IMR-90 (cell line): ENCODE measurements around the gene CCSER1. TPM values are rescaled to one million over a fixed set of nuclear protein-coding genes. Genes with fewer than 3 reads are reported as not detected.

Source experiments
- ATAC-seq: fragments of 200-7000 bp; cut with Tn5 transposase; 2 replicates; pipeline ENCODE4 v1.9.1; 2020; ENCODE audit warnings: low read depth, mild to moderate bottlenecking, moderate library complexity
- BruUV-seq: library from RNA; stranded (reverse); fragments of 400-500 nt; replicated peaks from 2 replicates; lab custom pipeline; 2021; lab: Mats Ljungman, UMichigan
- CTCF ChIA-PET: fragments of 300-600 bp; formaldehyde crosslinking; extraction: SDS; loops from one replicate; lab custom pipeline; 2021; ENCODE audit warnings: antibody characterized with exemption; lab: Yijun Ruan, JAX
- POLR2A ChIA-PET: fragments of 300-600 bp; sonication (Branson Sonifier 250); formaldehyde crosslinking; loops from one replicate; lab custom pipeline; 2022; ENCODE audit warnings: antibody characterized with exemption; ENCODE audit not compliant: unreplicated experiment; lab: Charles Lee
- DNase-seq: peaks from one replicate; pipeline ENCODE4 v3.0.0; 2013
- H2AFZ ChIP-seq: replicated peaks from 2 replicates; pipeline ENCODE3; 2013; ENCODE audit warnings: low read length, mild to moderate bottlenecking; ENCODE audit not compliant: poor library complexity
- H2AK5ac ChIP-seq: 2 replicates; pipeline ENCODE4 v1.6.1; 2013; ENCODE audit warnings: low read depth, low read length, inconsistent platforms
- H2AK9ac ChIP-seq: replicated peaks from 2 replicates; pipeline ENCODE3; 2013; ENCODE audit warnings: mild to moderate bottlenecking, low read depth, low read length, moderate library complexity; ENCODE audit not compliant: poor library complexity
- H2BK120ac ChIP-seq: 2 replicates; pipeline ENCODE4 v1.6.1; 2013; ENCODE audit warnings: low read depth, low read length, inconsistent platforms
- H2BK15ac ChIP-seq: 3 replicates; pipeline ENCODE4 v1.6.1; 2013; ENCODE audit warnings: low read depth, low read length, inconsistent platforms
- H2BK20ac ChIP-seq: 2 replicates; pipeline ENCODE4 v1.6.1; 2013; ENCODE audit warnings: low read depth, mild to moderate bottlenecking, inconsistent platforms, low read length, moderate library complexity
- H2BK5ac ChIP-seq: 2 replicates; pipeline ENCODE4 v1.6.1; 2013; ENCODE audit warnings: mild to moderate bottlenecking, low read depth, low read length, inconsistent platforms; ENCODE audit not compliant: poor library complexity, severe bottlenecking
- H3K14ac ChIP-seq: replicated peaks from 2 replicates; pipeline ENCODE4 v1.6.1; 2013; ENCODE audit warnings: low read depth, low read length, inconsistent platforms
- H3K18ac ChIP-seq: 2 replicates; pipeline ENCODE4 v1.6.1; 2013; ENCODE audit warnings: low read depth, low read length, control low read depth
- H3K23ac ChIP-seq: 2 replicates; pipeline ENCODE4 v1.6.1; 2013; ENCODE audit warnings: low read depth, low read length, inconsistent platforms
- H3K27ac ChIP-seq: 2 replicates; pipeline ENCODE4 v1.5.1; 2013; ENCODE audit warnings: mild to moderate bottlenecking, control low read depth, low read length; ENCODE audit not compliant: insufficient read depth
- H3K27me3 ChIP-seq: 2 replicates; pipeline ENCODE4 v1.6.1; 2013; ENCODE audit warnings: low read length; ENCODE audit not compliant: control insufficient read depth, insufficient read depth
- H3K36me3 ChIP-seq: 2 replicates; pipeline ENCODE4 v1.6.1; 2013; ENCODE audit warnings: low read length, mixed read lengths; ENCODE audit not compliant: control insufficient read depth, insufficient read depth
- H3K4ac ChIP-seq: 2 replicates; pipeline ENCODE4 v1.6.1; 2013; ENCODE audit warnings: low read depth, low read length, inconsistent platforms
- H3K4me1 ChIP-seq: 2 replicates; pipeline ENCODE4 v1.6.1; 2013; ENCODE audit warnings: low read length, mixed read lengths; ENCODE audit not compliant: control insufficient read depth, insufficient read depth
- H3K4me2 ChIP-seq: 2 replicates; pipeline ENCODE4 v1.6.1; 2013; ENCODE audit warnings: low read depth, mild to moderate bottlenecking, control low read depth, low read length, moderate library complexity
- H3K4me3 ChIP-seq: 2 replicates; pipeline ENCODE4 v1.5.1; 2013; ENCODE audit warnings: low read depth, mild to moderate bottlenecking, control low read depth, low read length, moderate library complexity; ENCODE audit not compliant: insufficient read depth
- H3K56ac ChIP-seq: 2 replicates; pipeline ENCODE4 v1.6.1; 2013; ENCODE audit warnings: low read length, inconsistent platforms; ENCODE audit not compliant: insufficient read depth; ENCODE audit errors: extremely low read depth
- H3K79me1 ChIP-seq, 2 experiments: 2 replicates each; pipeline ENCODE4 v1.6.1; 2013; ENCODE audit warnings: low read length in 2 of 2, inconsistent platforms in 1 of 2, low read depth in 1 of 2
- H3K9ac ChIP-seq: 2 replicates; pipeline ENCODE4 v1.6.1; 2013; ENCODE audit warnings: low read depth, low read length, control low read depth
- H3K9me1 ChIP-seq: 2 replicates; pipeline ENCODE4 v1.6.1; 2013; ENCODE audit warnings: low read length, inconsistent platforms; ENCODE audit not compliant: insufficient read depth
- H3K9me3 ChIP-seq: 2 replicates; pipeline ENCODE4 v1.6.1; 2013; ENCODE audit warnings: low read length; ENCODE audit not compliant: control insufficient read depth, insufficient read depth
- H4K20me1 ChIP-seq: 2 replicates; pipeline ENCODE4 v1.6.1; 2013; ENCODE audit warnings: low read length, inconsistent platforms; ENCODE audit not compliant: insufficient read depth
- H4K5ac ChIP-seq: 2 replicates; pipeline ENCODE4 v1.6.1; 2013; ENCODE audit warnings: mild to moderate bottlenecking, low read depth, low read length, control low read depth
- H4K8ac ChIP-seq, 2 experiments: 2 replicates each; pipeline ENCODE4 v1.6.1; 2013; ENCODE audit warnings: low read depth in 2 of 2, low read length in 2 of 2, control low read depth in 1 of 2, inconsistent platforms in 1 of 2
- H4K91ac ChIP-seq: 2 replicates; pipeline ENCODE4 v1.6.1; 2013; ENCODE audit warnings: low read depth, low read length, inconsistent platforms; ENCODE audit not compliant: insufficient read depth
- FOS ChIP-seq: fragments of 150-350 bp; IDR thresholded peaks from 2 replicates; pipeline ENCODE4 v1.6.1; 2016; ENCODE audit warnings: low read depth, low read length
- RFX5 ChIP-seq: IDR thresholded peaks from 2 replicates; pipeline ENCODE4 v1.8.0; 2012; ENCODE audit warnings: low read depth, mild to moderate bottlenecking, low read length, moderate library complexity
- WGBS, 2 experiments: methylation state at CpG; one replicate each; pipeline versions ENCODE4 v1.1.5 to v1.1.7; 2013; ENCODE audit warnings: missing lambda C conversion rate in 2 of 2; ENCODE audit not compliant: insufficient read length in 1 of 2; ENCODE audit errors: extremely low coverage in 2 of 2; 5-methylcytosine and 5-hydroxymethylcytosine counted together
- dilution Hi-C: fragments of 300-500 bp; cut with HindIII; formaldehyde crosslinking; loops from one replicate; pipeline ENCODE4 v1.14.3; 2018; ENCODE audit warnings: low sequenced_read_pairs; ENCODE audit not compliant: unreplicated experiment
- in situ Hi-C: fragments of 300-500 bp; cut with MboI; formaldehyde crosslinking; loops from 3 replicates; pipeline ENCODE4 v1.14.3; 2019; ENCODE audit warnings: low sequenced_read_pairs, inconsistent platforms, mixed read lengths
- intact Hi-C: fragments of 100-400 bp; cut with micrococcal nuclease; formaldehyde crosslinking; loops from 2 replicates; pipeline ENCODE4 v1.10.0; 2022
- polyA plus RNA-seq, 3 experiments: library from polyadenylated mRNA; depleted of rRNA; stranded (reverse); fragments of >200 nt; gene quantifications; 2 replicates each; pipeline ENCODE4 v1.2.3, GENCODE V29; 2012; ENCODE audit warnings: low replicate concordance in 1 of 3
- total RNA-seq: library from RNA; depleted of rRNA; stranded (reverse); fragments of >200 nt; gene quantifications from 2 replicates; pipeline ENCODE4 v1.2.3, GENCODE V29; 2012

Gene CCSER1
- total and polyA plus RNA-seq, 2 of the 4 experiments (the other 2 are of a cell fraction), result not detected

DNA sequence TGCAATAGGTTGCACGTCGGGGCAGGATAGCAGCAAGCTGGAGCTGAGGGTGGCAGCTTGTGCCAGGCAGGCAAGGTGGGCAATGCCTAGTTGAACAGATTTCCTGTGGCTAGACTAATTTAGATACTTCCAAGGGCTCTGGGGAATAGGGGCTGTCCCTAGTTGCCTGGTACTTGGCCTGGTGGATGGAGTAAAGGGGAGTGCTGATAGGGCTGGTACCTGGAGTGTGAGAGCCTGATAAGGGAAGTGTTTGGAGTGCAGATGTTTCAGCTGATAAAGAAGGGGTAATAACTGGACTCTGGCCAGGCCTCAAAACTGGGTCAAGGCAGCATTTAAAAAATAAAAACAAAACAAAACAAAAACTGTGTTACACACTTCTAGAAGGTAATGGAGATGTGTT is 665.5 kb downstream of the CCSER1 start:
- Histone ChIP-seq H4K8ac (no peak overlapping the region), H2AFZ (no peak overlapping the region), H4K20me1 (no peaks in the 10 kb centered on the region), H2BK15ac (no peak overlapping the region), H3K4me1 (no peaks in the 10 kb centered on the region), H3K9me1 (no peaks in the 10 kb centered on the region), H3K9ac (no peak overlapping the region), H3K27ac (no peak overlapping the region), H2BK5ac (no peak overlapping the region), H2BK120ac (no peak overlapping the region), H2AK5ac (no peak overlapping the region), H3K23ac (no peak overlapping the region), H3K27me3 (no peaks in the 10 kb centered on the region), H3K4me2 (no peak overlapping the region), H3K56ac (no peak overlapping the region), H3K36me3 (no peaks in the 10 kb centered on the region), H3K4me3 (no peak overlapping the region), H3K4ac (no peak overlapping the region), H4K91ac (no peak overlapping the region), H3K79me1 (no peaks in the 10 kb centered on the region), H3K18ac (no peak overlapping the region), H3K9me3 (peaks cover 3% of the 10 kb centered on the region; the same call in 1 of the 2 replicates), H4K5ac (no peak overlapping the region), H3K14ac (no peak overlapping the region), H2BK20ac (no peak overlapping the region), H2AK9ac (no peak overlapping the region)
- CTCF ChIA-PET, result no interaction called here
- WGBS, 2 experiments, result 58% methylated on average over 2 of the region's 2 CpGs; no CpG with 5 or more reads in 1 of the 2 experiments
- dilution Hi-C loops (no loop called here), in situ Hi-C loops (no loop called here), intact Hi-C loops (no loop called here)
- POLR2A ChIA-PET, result no interaction called here
- TF ChIP-seq FOS (no peak), RFX5 (no peak)
- BruUV-seq, result no TSS peak
- DNase-seq, result no peak
- no peak for ATAC-seq
